22Rv1 (cell line): Measurements from ENCODE around the gene TBC1D5.

Experiments
- CTCF ChIP-seq: fragments of 450-650 bp; IDR thresholded peaks from 2 replicates; pipeline ENCODE4 v1.5.1; 2017; ENCODE audit warnings: mild to moderate bottlenecking
- ZFX ChIP-seq: fragments of 450-650 bp; IDR thresholded peaks from 2 replicates; pipeline ENCODE4 v1.6.1; 2017; ENCODE audit warnings: antibody characterized with exemption, borderline replicate concordance

- no peak for TF ChIP-seq CTCF
- no peak for TF ChIP-seq ZFX
Measured at GRCh38 chr3:17552351-17552750, 190.1 kb downstream of the TBC1D5 start.
